Measurements from ENCODE around the gene PRSS53. TPM values are rescaled to one million over a fixed set of nuclear protein-coding genes. Genes with fewer than 3 reads are reported as not detected.

The PRSS53 gene
- total RNA-seq, 1 donor from 2014 or later: 2.8 TPM

GRCh38 chr16:31127182-31127581, 38.4 kb upstream of the PRSS53 start:
- Mint-ChIP-seq H3K36me3 (ENCODE audit: unreplicated experiment) (peaks cover 7% of the 10 kb centered on the region), H3K27me3 (ENCODE audit: unreplicated experiment) (no peaks in the 10 kb centered on the region), H3K4me1 (ENCODE audit: unreplicated experiment) (no peaks in the 10 kb centered on the region), H3K27ac (ENCODE audit: unreplicated experiment) (no peak overlapping the region), H3K4me3 (ENCODE audit: unreplicated experiment) (no peak overlapping the region), H3K9me3 (ENCODE audit: unreplicated experiment) (no peaks in the 10 kb centered on the region)
- TF ChIP-seq CTCF (IDR thresholded peaks at IDR 0.05): no peak
- no peak for DNase-seq (ENCODE audit: extremely low spot score, unreplicated experiment)

- Mint-ChIP-seq H3K4me3 (ENCODE audit: unreplicated experiment) (no peak overlapping the region), H3K4me1 (ENCODE audit: unreplicated experiment) (no peaks in the 10 kb centered on the region), H3K36me3 (ENCODE audit: unreplicated experiment) (peaks cover 12% of the 10 kb centered on the region), H3K27me3 (ENCODE audit: unreplicated experiment) (no peaks in the 10 kb centered on the region), H3K9me3 (ENCODE audit: unreplicated experiment) (no peaks in the 10 kb centered on the region), H3K27ac (ENCODE audit: unreplicated experiment) (no peak overlapping the region)
- no peak for DNase-seq (ENCODE audit: extremely low spot score, unreplicated experiment)
- TF ChIP-seq CTCF (IDR thresholded peaks at IDR 0.05): no peak
Observed at GRCh38 chr16:31125844-31126243, 37.1 kb upstream of the PRSS53 start.

GRCh38 chr16:31120129-31120528, 31.4 kb upstream of the PRSS53 start:
- Mint-ChIP-seq H3K4me1 (ENCODE audit: unreplicated experiment) (peaks cover 13% of the 10 kb centered on the region), H3K27ac (ENCODE audit: unreplicated experiment) (no peak overlapping the region), H3K27me3 (ENCODE audit: unreplicated experiment) (no peaks in the 10 kb centered on the region), H3K9me3 (ENCODE audit: unreplicated experiment) (no peaks in the 10 kb centered on the region), H3K4me3 (ENCODE audit: unreplicated experiment) (no peak overlapping the region), H3K36me3 (ENCODE audit: unreplicated experiment) (peaks cover 15% of the 10 kb centered on the region)
- TF ChIP-seq CTCF (IDR thresholded peaks at IDR 0.05): no peak
- no peak for DNase-seq (ENCODE audit: extremely low spot score, unreplicated experiment)

GRCh38 chr16:31118223-31119155, 29.7 kb upstream of the PRSS53 start:
- Mint-ChIP-seq H3K4me1 (ENCODE audit: unreplicated experiment) (peaks cover 13% of the 10 kb centered on the region), H3K9me3 (ENCODE audit: unreplicated experiment) (no peaks in the 10 kb centered on the region), H3K27me3 (ENCODE audit: unreplicated experiment) (no peaks in the 10 kb centered on the region), H3K36me3 (ENCODE audit: unreplicated experiment) (peaks cover 15% of the 10 kb centered on the region), H3K4me3 (ENCODE audit: unreplicated experiment) (peak overlapping the region; percentile 91), H3K27ac (ENCODE audit: unreplicated experiment) (peak overlapping the region; percentile 98)
- DNase-seq (ENCODE audit: extremely low spot score, unreplicated experiment): no peak
- no peak for TF ChIP-seq CTCF (IDR thresholded peaks at IDR 0.05)

- peaks cover 15% of the 10 kb centered on the region for H3K36me3 Mint-ChIP-seq (ENCODE audit: unreplicated experiment)
- peak within 1 kb of the TSS; percentile 98 for H3K27ac Mint-ChIP-seq (ENCODE audit: unreplicated experiment)
- DNase-seq (ENCODE audit: extremely low spot score, unreplicated experiment): peak; percentile 99
- H3K4me3 Mint-ChIP-seq (ENCODE audit: unreplicated experiment): peak within 1 kb of the TSS; percentile 91
- peaks cover 13% of the 10 kb centered on the region for H3K4me1 Mint-ChIP-seq (ENCODE audit: unreplicated experiment)
- H3K27me3 Mint-ChIP-seq (ENCODE audit: unreplicated experiment): no peaks in the 10 kb centered on the region
- TF ChIP-seq CTCF (IDR thresholded peaks at IDR 0.05): no peak
- H3K9me3 Mint-ChIP-seq (ENCODE audit: unreplicated experiment): no peaks in the 10 kb centered on the region
Observed at GRCh38 chr16:31117384-31118222, 28.9 kb upstream of the PRSS53 start, which contains the start of gene KAT8. KAT8 (plus strand) TSS chr16:31117664; CDS start chr16:31117682, 18 bp downstream.
